GM18505 (cell line): ENCODE results near the gene IL20.

Experiments
- ATAC-seq: cut with Tn5 transposase; IDR thresholded peaks from one replicate; pipeline ENCODE4 v1.9.1; 2021; ENCODE audit not compliant: unreplicated experiment
- POLR2A ChIP-seq: IDR thresholded peaks from 4 replicates; pipeline ENCODE4 v1.6.1; 2011; ENCODE audit warnings: borderline replicate concordance; ENCODE audit not compliant: insufficient read depth, insufficient read length; ENCODE audit errors: extremely low read depth

The IL20 gene, protein sequence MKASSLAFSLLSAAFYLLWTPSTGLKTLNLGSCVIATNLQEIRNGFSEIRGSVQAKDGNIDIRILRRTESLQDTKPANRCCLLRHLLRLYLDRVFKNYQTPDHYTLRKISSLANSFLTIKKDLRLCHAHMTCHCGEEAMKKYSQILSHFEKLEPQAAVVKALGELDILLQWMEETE

GRCh38 chr1:206864939-206865671 lies at the start of gene IL20:
Gene IL20, plus strand, starts transcription at chr1:206865623. Its CDS starts 230 bp downstream, at chr1:206865853.
- ATAC-seq = no peak
- no peak for TF ChIP-seq POLR2A

GRCh38 chr1:206816390-206817287 lies 48.8 kb upstream of the IL20 start:
- no peak for TF ChIP-seq POLR2A
- no peak for ATAC-seq

GRCh38 chr1:206821493-206821892 lies 43.9 kb upstream of the IL20 start:
- no peak for ATAC-seq
- no peak for TF ChIP-seq POLR2A

DNA sequence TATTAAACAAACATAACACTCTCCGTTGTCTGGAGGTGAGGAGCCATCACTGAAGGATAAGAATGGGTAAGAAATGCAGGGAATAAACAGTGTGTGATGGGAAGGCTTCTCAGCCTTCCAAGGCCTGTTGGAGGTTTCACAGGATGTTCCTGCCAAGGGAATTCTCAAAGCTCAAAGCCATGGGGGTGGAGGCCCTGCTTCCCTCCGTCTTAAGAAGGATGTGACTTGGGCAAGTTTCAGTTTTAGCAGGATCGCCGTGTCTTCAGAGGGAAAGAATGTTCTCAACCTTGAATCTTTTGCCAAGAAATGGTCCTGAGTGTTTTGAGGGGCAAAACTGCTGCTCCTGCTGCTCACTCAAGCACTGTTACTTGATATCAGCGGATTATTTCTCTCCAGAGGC lies 41.7 kb upstream of the IL20 start:
- TF ChIP-seq POLR2A = no peak
- no peak for ATAC-seq

- ATAC-seq = no peak
- TF ChIP-seq POLR2A = no peak
These were observed 41.1 kb upstream of the IL20 start for GRCh38 chr1:206824331-206824730.

- no peak for TF ChIP-seq POLR2A
- no peak for ATAC-seq
These were observed 39.0 kb upstream of the IL20 start for GRCh38 chr1:206826394-206826793.

- no peak for ATAC-seq
- TF ChIP-seq POLR2A = no peak
These were observed 37.4 kb upstream of the IL20 start for GRCh38 chr1:206828061-206828460.

GRCh38 chr1:206828765-206829164 lies 36.7 kb upstream of the IL20 start:
- ATAC-seq = no peak
- no peak for TF ChIP-seq POLR2A

DNA sequence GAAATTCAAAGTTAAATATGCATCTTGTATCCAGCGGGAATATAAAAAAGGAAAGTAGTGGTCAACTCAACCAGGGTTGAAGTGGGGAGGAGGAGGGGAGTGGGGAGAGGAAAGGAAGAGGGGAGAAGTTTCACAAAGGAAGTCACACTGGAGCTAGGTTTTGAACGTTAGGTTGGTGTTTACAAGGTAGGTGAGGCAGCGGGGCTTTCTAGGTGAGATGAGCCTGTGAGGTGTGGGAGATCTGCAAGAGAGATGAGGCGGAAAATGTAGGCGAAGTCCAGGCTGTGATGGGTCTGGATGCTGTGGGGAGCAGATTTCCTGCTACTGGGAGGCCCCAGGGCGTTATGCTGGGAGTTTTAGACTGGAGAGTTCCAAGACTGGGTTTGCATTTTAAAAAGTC lies 36.1 kb upstream of the IL20 start:
- ATAC-seq = no peak
- no peak for TF ChIP-seq POLR2A

GRCh38 chr1:206829875-206830274 lies 35.5 kb upstream of the IL20 start:
- ATAC-seq = no peak
- TF ChIP-seq POLR2A = no peak

DNA sequence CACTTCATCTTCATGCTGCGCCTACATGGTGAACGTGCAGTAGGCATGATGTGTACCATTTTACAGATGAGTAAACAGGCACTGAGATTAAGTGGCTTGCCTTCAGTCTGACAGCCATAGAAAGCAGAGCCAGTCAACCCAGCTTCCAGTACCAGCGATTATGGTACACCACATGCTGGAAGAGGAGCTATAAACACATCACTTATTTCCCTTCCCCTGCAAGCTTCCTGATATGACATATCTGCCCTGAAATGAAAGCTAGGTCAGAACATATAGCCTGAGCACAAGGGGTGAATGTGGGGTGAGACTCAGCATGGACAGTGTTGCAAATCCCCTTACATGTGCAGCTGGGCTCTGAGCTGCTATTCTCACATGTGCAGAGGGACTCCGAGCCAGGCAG lies 33.8 kb upstream of the IL20 start:
- ATAC-seq = no peak
- no peak for TF ChIP-seq POLR2A

DNA sequence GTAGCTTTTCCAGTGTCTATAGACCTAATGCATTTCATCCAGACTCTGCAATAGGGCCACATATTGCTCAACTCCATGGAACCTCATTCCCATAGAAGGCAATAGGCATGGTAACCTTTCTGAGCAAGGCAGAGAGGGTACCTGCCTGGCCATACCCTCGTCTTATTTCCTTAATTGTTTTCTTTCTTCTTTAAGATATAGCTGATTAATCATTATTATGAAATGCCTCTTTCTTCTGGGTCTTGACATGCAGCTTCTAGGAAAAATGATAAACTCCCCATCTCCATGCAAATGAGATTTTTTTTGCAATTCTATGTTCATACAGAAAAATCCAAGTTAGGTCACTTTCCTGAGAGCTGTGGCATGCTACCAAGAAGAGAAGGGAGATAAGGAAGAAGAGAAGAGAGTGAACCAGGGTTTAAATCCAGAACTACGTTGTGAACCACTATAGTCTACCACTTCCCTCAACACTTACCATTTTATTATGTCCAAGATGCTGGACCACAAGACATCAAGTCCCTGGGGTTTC lies 33.0 kb upstream of the IL20 start:
- no peak for TF ChIP-seq POLR2A
- no peak for ATAC-seq

DNA sequence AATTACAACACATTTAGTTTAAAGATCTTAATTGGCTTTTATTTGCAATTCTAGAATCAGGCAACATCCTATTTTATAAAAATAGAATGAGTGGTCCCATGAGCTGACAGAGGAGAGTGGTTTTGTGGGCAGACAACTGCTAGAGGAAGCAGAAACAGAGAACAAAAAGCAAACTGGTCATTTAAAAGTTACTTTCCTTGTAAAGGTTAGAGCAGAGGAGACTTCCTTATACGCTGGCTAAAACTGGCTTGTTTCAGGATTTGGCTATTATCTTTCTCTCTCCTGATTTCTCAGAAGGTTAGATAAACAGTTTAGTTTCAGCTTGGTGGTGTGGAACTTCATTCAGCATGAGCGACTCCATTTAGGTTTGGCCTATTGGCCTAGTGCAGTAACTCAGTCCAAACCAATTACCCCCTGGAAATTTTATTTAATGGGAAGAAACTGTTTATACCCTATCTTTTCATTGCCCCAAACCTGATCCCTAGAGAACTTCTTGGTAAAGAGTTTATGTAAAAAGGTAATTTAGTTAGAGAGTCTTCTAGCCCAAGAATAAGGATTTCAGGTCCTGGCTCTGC lies 32.2 kb upstream of the IL20 start:
- no peak for ATAC-seq
- no peak for TF ChIP-seq POLR2A
